Ishikawa (cell line): Measurements from ENCODE around the gene AP5Z1.

Experiments used
- CEBPB ChIP-seq: IDR thresholded peaks from 2 replicates; pipeline ENCODE4 v1.6.1; 2012
- EGR1 ChIP-seq: IDR thresholded peaks from 2 replicates; pipeline ENCODE4 v1.6.1; 2012
- EP300 ChIP-seq: IDR thresholded peaks from 2 replicates; pipeline ENCODE4 v1.6.1; 2012; ENCODE audit warnings: borderline replicate concordance
- MAX ChIP-seq: IDR thresholded peaks from 2 replicates; pipeline ENCODE4 v1.6.1; 2012
- NFIC ChIP-seq: IDR thresholded peaks from 2 replicates; pipeline ENCODE4 v1.6.1; 2012
- RAD21 ChIP-seq: IDR thresholded peaks from 2 replicates; pipeline ENCODE4 v1.6.1; 2012; ENCODE audit warnings: low read depth
- REST ChIP-seq: IDR thresholded peaks from 2 replicates; pipeline ENCODE4 v1.6.1; 2012; ENCODE audit warnings: low read depth, mild to moderate bottlenecking
- TCF12 ChIP-seq: IDR thresholded peaks from 2 replicates; pipeline ENCODE4 v1.6.1; 2012; ENCODE audit warnings: low read depth
- TEAD4 ChIP-seq: IDR thresholded peaks from 2 replicates; pipeline ENCODE4 v1.6.1; 2012
- YY1 ChIP-seq: IDR thresholded peaks from 2 replicates; pipeline ENCODE4 v1.6.1; 2012; ENCODE audit warnings: low read depth
- ZBTB7A ChIP-seq: IDR thresholded peaks from 2 replicates; pipeline ENCODE4 v1.6.1; 2012; ENCODE audit warnings: low read depth

GRCh38 chr7:4838626-4839334 is 63.4 kb downstream of the AP5Z1 start:
- no peak for TF ChIP-seq EP300
- no peak for TF ChIP-seq EGR1
- TF ChIP-seq ZBTB7A, result no peak
- no peak for TF ChIP-seq MAX
- TF ChIP-seq TCF12, result no peak
- no peak for TF ChIP-seq RAD21
- TF ChIP-seq YY1, result no peak
- TF ChIP-seq REST, result no peak
- no peak for TF ChIP-seq NFIC
- no peak for TF ChIP-seq CEBPB
- TF ChIP-seq TEAD4, result no peak
